ENCODE measurements around the gene CNRIP1.

CNRIP1 gene

DNA sequence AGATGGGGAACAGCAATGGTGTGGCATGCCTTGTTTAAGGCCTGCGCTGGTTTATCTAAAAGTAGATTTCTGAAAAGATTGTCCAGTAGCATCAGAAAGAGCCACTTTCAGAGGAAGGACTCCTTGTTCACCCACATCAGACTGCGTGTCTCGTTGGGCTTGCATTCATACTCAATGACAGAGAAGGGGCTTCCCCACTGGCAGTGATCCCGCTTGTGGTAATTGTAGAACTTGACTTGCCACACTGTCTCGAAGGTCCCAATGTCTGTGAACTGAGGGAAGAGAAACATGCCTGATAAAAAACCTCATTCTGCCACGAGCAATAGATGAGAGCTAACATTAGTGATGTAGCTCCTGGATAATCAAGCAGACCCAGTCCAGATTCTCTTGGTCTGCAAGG is 26.0 kb downstream of the CNRIP1 start:
- H3K4me3 ChIP-seq (replicated peaks in 1 of 2; ENCODE audit: low read depth in 2 of 2, low read length in 2 of 2): no peak overlapping the region
- no peak for DNase-seq (ENCODE audit: low read depth in 2 of 2)
- TF ChIP-seq, protein P1, sequence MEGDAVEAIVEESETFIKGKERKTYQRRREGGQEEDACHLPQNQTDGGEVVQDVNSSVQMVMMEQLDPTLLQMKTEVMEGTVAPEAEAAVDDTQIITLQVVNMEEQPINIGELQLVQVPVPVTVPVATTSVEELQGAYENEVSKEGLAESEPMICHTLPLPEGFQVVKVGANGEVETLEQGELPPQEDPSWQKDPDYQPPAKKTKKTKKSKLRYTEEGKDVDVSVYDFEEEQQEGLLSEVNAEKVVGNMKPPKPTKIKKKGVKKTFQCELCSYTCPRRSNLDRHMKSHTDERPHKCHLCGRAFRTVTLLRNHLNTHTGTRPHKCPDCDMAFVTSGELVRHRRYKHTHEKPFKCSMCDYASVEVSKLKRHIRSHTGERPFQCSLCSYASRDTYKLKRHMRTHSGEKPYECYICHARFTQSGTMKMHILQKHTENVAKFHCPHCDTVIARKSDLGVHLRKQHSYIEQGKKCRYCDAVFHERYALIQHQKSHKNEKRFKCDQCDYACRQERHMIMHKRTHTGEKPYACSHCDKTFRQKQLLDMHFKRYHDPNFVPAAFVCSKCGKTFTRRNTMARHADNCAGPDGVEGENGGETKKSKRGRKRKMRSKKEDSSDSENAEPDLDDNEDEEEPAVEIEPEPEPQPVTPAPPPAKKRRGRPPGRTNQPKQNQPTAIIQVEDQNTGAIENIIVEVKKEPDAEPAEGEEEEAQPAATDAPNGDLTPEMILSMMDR (IDR thresholded peaks at IDR 0.05; ENCODE audit: low read depth, low read length): no peak

DNA sequence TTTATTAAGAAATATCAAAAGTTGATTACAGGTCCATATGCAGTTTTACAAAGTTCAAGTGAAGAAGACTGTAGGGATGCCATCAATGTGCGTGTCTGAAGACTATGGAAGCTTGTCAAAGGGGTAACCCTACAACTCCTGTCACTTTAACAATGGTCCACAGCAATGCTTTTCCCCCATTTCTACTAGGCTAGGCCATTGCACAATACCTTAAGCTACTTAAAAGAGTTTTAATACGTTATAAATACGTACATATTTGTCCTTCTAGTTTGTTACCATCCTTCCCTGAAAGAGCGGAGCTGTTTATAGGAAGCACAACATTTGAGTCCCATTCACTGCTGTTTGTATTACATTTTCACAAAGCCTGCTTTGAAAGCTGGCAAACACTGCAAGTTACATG is 26.7 kb downstream of the CNRIP1 start:
- DNase-seq (ENCODE audit: low read depth in 2 of 2): no peak
- TF ChIP-seq, protein P1 (IDR thresholded peaks at IDR 0.05; ENCODE audit: low read depth, low read length): no peak
- no peak overlapping the region for H3K4me3 ChIP-seq (replicated peaks in 1 of 2; ENCODE audit: low read depth in 2 of 2, low read length in 2 of 2)

DNA sequence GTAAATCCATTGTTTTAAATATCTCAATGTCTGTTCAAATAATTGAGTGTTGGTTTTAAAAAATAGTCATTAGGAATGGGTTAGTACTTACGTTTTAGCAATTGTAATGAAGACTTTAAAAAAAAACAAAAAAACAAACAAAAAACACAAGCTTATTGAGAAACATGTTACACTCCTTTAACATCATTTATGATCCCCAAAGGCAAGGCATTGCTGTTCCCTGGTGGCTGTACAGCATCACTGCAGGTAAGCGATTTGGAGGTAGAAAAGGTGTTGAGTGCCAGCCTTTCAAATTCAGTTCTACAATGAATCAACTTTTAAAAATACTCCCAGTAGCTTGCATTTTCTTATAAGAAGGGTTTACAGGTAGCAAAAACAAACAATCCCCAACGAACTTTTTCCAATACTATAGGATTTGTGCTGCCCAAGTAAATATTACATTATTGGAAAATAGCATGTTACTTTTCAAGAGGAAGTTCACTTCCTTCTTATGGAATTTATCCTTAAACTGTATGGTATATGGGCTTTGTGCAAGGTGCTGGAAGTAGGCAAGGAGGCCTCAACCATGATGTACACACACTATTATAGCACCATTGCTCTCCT is 27.5 kb downstream of the CNRIP1 start:
- DNase-seq (ENCODE audit: low read depth in 2 of 2): peak; percentile 37 to 48
- no peak overlapping the region for H3K4me3 ChIP-seq (replicated peaks in 1 of 2; ENCODE audit: low read depth in 2 of 2, low read length in 2 of 2)
- TF ChIP-seq, protein P1 (IDR thresholded peaks at IDR 0.05; ENCODE audit: low read depth, low read length): peak; percentile 70

DNA sequence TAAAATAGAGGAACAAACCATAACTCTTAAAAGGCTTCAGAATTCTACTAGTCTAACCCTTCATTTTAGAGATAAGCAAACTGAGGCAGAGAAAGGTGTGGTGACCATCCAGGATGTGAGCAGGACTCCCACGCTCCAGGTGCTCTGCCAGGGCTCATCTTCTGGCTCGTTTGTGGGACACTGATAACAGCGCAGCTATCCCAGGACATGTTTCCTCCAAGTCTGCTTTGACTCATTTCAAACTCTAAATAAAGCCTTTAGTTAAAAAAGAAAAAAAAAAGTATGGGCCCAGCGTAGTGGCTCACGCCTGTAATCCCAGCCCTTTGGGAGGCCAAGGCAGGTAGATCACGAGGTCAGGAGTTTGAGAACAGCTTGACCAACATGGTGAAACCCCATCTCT is 28.4 kb downstream of the CNRIP1 start:
- no peak for DNase-seq (ENCODE audit: low read depth in 2 of 2)
- TF ChIP-seq, protein P1 (IDR thresholded peaks at IDR 0.05; ENCODE audit: low read depth, low read length): no peak

DNA sequence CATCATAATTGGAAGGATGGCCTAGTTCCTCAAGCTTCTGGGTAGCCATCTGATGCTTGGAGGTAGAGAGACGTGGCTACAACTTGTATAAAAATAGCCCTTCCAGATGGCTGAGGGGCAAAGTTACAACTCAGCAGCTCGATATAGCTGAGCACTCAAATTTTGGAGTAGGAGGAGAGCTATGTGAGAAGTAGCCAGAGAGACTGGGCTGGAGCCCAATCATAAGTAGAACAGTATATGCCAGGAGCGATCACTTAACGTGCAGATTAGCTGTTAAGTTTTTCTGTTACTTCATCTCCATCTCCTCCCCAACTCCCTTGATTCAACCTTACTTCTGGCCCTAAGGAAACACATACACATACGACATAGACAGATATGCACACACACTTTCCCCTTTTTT is 28.8 kb downstream of the CNRIP1 start:
- H3K4me3 ChIP-seq (replicated peaks in 1 of 2; ENCODE audit: low read depth in 2 of 2, low read length in 2 of 2): no peak overlapping the region
- no peak for DNase-seq (ENCODE audit: low read depth in 2 of 2)
- TF ChIP-seq, protein P1 (IDR thresholded peaks at IDR 0.05; ENCODE audit: low read depth, low read length): no peak

More for the DNA sequence above, 28.4 kb downstream of the CNRIP1 start:
- H3K4me3 ChIP-seq (replicated peaks in 1 of 2; ENCODE audit: low read depth in 2 of 2, low read length in 2 of 2): no peak overlapping the region

DNA sequence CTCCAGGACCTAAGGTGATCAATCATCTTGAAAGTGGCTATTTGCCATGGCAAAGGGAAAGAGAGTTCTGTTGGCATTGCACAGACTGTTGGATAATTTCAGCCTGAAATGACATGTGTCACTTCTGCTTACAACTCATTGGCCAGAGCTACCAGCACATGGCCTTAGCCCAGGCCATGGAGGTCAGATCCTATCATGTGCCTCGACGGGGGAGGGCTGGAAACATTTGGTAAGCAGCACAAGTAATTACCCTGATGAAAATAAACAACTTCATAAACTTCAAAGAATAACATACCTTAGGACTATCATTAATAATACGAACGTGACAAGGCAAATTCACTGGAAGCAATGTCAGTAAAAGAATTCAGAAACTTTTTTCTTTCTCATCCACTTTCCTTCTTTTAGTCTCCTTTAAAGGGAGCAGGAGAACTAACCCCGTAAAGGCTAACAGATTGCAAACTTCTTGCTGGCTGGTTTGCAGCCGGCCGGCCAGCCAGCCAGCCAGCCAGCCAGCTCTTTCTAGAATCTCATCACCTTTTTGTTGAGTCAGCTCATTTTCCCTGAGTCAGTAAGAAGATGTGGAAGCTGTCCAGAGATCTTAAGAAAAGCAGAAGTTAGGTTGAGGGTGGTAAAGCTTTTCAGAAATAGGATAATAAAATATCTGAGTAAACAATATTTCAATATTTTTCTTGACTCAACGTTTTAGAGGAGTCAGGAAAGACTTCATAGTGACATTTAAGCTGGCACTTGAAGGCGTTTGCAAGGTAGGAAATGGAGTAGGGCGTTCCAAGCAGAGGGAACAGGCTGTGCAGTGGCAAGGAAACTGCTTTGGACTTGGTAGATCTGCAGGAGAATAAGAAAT is 31.9 kb downstream of the CNRIP1 start:
- no peak overlapping the region for H3K4me3 ChIP-seq (replicated peaks in 1 of 2; ENCODE audit: low read depth in 2 of 2, low read length in 2 of 2)
- TF ChIP-seq, protein P1 (IDR thresholded peaks at IDR 0.05; ENCODE audit: low read depth, low read length): no peak
- peak; percentile 55 to 79 for DNase-seq (ENCODE audit: low read depth in 2 of 2)

Data from cardiac fibroblast (primary cell).